HepG2 (cell line): ENCODE data around the gene HOTAIR. TPM values are rescaled to one million over a fixed set of nuclear protein-coding genes. Genes with fewer than 3 reads are reported as not detected.
A peak's percentile ranks its signal among the peaks of the same experiment; 100 is the strongest.

ENCODE experiments used
- CHD2 ChIP-seq: IDR thresholded peaks from 2 replicates; pipeline ENCODE4 v1.6.1; 2011; ENCODE audit warnings: low read depth, low read length, improper control_type of control experiment
- DPF2 ChIP-seq: sonication (generic); formaldehyde crosslinking; IDR thresholded peaks from 2 replicates; pipeline ENCODE4 v1.4.0; 2020; ENCODE audit warnings: mild to moderate bottlenecking, low read depth, missing genetic modification reagents, borderline replicate concordance
- FIP1L1 ChIP-seq: fragments of 200-400 bp; formaldehyde crosslinking; IDR thresholded peaks from 2 replicates; pipeline ENCODE4 v1.6.1; 2018; ENCODE audit warnings: low read depth, mild to moderate bottlenecking, low read length, moderate library complexity, borderline replicate concordance; ENCODE audit not compliant: insufficient read depth
- FOSL2 ChIP-seq: sonication (generic); formaldehyde crosslinking; IDR thresholded peaks from 2 replicates; pipeline ENCODE4 v1.4.0; 2020; ENCODE audit warnings: missing genetic modification reagents
- FOXA3 ChIP-seq: IDR thresholded peaks from 2 replicates; pipeline ENCODE4 v1.6.1; 2016; ENCODE audit warnings: missing genetic modification reagents, missing compliant biosample characterization
- KLF11 ChIP-seq: IDR thresholded peaks from 2 replicates; pipeline ENCODE4 v1.6.1; 2016; ENCODE audit warnings: missing compliant biosample characterization
- MTF2 ChIP-seq: sonication (generic); formaldehyde crosslinking; IDR thresholded peaks from 2 replicates; pipeline ENCODE4 v1.5.0; 2020; ENCODE audit warnings: missing genetic modification reagents, borderline replicate concordance
- PPARG ChIP-seq: conservative IDR thresholded peaks from 2 replicates; pipeline ENCODE4 v1.6.1; 2016; ENCODE audit warnings: missing biosample characterization, missing genetic modification reagents
- TRIM24 ChIP-seq: sonication (generic); formaldehyde crosslinking; IDR thresholded peaks from 2 replicates; pipeline ENCODE4 v1.8.0; 2022; ENCODE audit warnings: mild to moderate bottlenecking, missing genetic modification reagents
- ZNF670 ChIP-seq: sonication (generic); formaldehyde crosslinking; IDR thresholded peaks from 2 replicates; pipeline ENCODE4 v1.8.0; 2022; ENCODE audit warnings: mild to moderate bottlenecking, missing genetic modification reagents, borderline replicate concordance
- ZNF75D ChIP-seq: sonication (generic); formaldehyde crosslinking; IDR thresholded peaks from 2 replicates; pipeline ENCODE4 v1.8.1; 2023; ENCODE audit warnings: missing genetic modification reagents, mild to moderate bottlenecking, borderline replicate concordance
- polyA plus RNA-seq, 8 experiments: library from polyadenylated mRNA; depleted of rRNA in 3 of 8; stranded (reverse) in 7 of 8; unstranded in 1 of 8; fragments of >200 nt; fragmentation: Illumina TruSeq in 4 of 8; extraction: Trizol in 4 of 8; gene quantifications; 2 replicates each; pipeline versions ENCODE4 v1.2.1 to v1.2.3, GENCODE V29; 2011 to 2016; ENCODE audit warnings: low read depth in 4 of 8, missing spikeins in 1 of 8, mixed read lengths in 1 of 8; ENCODE audit not compliant: insufficient read depth in 1 of 8
- total RNA-seq, 5 experiments: library from RNA; depleted of rRNA; stranded (reverse); fragments of >200 nt; fragmentation: Illumina TruSeq; extraction: Trizol; gene quantifications; 2 replicates each; pipeline ENCODE4 v1.2.3, GENCODE V29; 2016; ENCODE audit warnings: low read depth in 1 of 5
- TF ChIP-seq, protein P1 (sequence below): sonication (generic); formaldehyde crosslinking; IDR thresholded peaks from 2 replicates; pipeline ENCODE4 v1.5.1; 2020; ENCODE audit warnings: mild to moderate bottlenecking, missing genetic modification reagents, moderate library complexity
- TF ChIP-seq, protein P2 (sequence below): sonication (generic); formaldehyde crosslinking; IDR thresholded peaks from 2 replicates; pipeline ENCODE4 v1.4.0; 2020; ENCODE audit warnings: missing genetic modification reagents
- TF ChIP-seq, protein P3 (sequence below): sonication (generic); formaldehyde crosslinking; IDR thresholded peaks from 2 replicates; pipeline ENCODE4 v1.4.0; 2020; ENCODE audit warnings: missing genetic modification reagents
- TF ChIP-seq, protein P4 (sequence below): sonication (generic); formaldehyde crosslinking; IDR thresholded peaks from 2 replicates; pipeline ENCODE4 v1.8.0; 2022; ENCODE audit warnings: missing genetic modification reagents, mild to moderate bottlenecking, moderate library complexity, borderline replicate concordance
- TF ChIP-seq, protein P5 (sequence below): sonication (generic); formaldehyde crosslinking; IDR thresholded peaks from 2 replicates; pipeline ENCODE4 v1.9.0; 2022; ENCODE audit warnings: low read depth, missing genetic modification reagents

Gene HOTAIR
- total and polyA plus RNA-seq, 2 of the 13 experiments (the other 11 are each of a cell fraction or from before 2014, with no cell fraction given) = not detected

DNA sequence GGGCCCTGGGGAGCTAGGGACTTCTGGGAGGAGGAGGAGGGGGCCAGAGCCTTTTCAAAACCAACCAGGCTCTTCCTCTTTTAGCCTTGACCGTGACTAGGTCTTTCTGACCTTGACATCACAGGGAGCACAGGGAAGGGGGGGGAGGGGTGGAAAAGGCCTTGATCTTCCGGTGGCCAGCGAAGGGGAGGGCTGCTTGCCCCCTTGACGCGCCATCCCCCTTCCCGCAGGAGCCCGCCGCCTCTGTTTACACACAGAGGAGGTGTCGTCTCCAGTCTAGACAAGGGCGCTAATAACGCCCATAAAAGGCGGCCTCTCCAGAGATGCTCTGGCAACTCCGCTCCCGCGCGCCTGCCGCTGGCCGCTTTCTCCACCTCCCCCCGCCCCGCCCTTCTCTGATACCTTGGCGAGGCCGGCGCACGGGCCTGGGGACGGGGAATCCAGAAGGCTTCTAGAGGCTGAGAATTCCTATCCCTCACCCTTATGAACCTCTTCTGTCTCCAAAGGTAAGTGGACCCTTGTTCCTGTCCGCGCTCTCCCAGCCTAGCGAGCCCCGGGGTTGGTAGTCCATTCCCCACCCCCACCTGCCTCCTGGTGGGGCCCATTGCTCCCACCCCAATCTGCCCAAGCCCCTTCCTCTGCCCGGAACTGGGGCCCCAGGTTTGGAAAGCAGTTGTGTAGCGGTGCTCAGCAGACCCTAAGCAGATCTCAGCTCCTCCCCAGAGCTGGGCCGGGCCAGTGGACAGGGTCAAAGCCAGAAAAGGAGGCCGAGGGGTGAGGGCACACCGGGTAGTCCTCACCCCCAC is 24.9 kb downstream of the HOTAIR start (continued):
- TF ChIP-seq, protein P1, sequence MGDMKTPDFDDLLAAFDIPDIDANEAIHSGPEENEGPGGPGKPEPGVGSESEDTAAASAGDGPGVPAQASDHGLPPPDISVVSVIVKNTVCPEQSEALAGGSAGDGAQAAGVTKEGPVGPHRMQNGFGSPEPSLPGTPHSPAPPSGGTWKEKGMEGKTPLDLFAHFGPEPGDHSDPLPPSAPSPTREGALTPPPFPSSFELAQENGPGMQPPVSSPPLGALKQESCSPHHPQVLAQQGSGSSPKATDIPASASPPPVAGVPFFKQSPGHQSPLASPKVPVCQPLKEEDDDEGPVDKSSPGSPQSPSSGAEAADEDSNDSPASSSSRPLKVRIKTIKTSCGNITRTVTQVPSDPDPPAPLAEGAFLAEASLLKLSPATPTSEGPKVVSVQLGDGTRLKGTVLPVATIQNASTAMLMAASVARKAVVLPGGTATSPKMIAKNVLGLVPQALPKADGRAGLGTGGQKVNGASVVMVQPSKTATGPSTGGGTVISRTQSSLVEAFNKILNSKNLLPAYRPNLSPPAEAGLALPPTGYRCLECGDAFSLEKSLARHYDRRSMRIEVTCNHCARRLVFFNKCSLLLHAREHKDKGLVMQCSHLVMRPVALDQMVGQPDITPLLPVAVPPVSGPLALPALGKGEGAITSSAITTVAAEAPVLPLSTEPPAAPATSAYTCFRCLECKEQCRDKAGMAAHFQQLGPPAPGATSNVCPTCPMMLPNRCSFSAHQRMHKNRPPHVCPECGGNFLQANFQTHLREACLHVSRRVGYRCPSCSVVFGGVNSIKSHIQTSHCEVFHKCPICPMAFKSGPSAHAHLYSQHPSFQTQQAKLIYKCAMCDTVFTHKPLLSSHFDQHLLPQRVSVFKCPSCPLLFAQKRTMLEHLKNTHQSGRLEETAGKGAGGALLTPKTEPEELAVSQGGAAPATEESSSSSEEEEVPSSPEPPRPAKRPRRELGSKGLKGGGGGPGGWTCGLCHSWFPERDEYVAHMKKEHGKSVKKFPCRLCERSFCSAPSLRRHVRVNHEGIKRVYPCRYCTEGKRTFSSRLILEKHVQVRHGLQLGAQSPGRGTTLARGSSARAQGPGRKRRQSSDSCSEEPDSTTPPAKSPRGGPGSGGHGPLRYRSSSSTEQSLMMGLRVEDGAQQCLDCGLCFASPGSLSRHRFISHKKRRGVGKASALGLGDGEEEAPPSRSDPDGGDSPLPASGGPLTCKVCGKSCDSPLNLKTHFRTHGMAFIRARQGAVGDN (CRISPR knock-in tag) = 0 out of 2 replicates have a peak, but pooled peaks have one; percentile 10
- no peak for TF ChIP-seq CHD2
- TF ChIP-seq, protein P2, sequence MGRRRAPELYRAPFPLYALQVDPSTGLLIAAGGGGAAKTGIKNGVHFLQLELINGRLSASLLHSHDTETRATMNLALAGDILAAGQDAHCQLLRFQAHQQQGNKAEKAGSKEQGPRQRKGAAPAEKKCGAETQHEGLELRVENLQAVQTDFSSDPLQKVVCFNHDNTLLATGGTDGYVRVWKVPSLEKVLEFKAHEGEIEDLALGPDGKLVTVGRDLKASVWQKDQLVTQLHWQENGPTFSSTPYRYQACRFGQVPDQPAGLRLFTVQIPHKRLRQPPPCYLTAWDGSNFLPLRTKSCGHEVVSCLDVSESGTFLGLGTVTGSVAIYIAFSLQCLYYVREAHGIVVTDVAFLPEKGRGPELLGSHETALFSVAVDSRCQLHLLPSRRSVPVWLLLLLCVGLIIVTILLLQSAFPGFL (CRISPR knock-in tag) = no peak
- TF ChIP-seq FOSL2 (CRISPR knock-in tag) = peak; percentile 16; the same call in 1 of the 2 replicates
- TF ChIP-seq DPF2 (CRISPR knock-in tag) = no peak
- TF ChIP-seq TRIM24 = no peak
- TF ChIP-seq FOXA3 (CRISPR knock-in tag) = 0 out of 2 replicates have a peak, but pooled peaks have one; percentile 26
- TF ChIP-seq, protein P3, sequence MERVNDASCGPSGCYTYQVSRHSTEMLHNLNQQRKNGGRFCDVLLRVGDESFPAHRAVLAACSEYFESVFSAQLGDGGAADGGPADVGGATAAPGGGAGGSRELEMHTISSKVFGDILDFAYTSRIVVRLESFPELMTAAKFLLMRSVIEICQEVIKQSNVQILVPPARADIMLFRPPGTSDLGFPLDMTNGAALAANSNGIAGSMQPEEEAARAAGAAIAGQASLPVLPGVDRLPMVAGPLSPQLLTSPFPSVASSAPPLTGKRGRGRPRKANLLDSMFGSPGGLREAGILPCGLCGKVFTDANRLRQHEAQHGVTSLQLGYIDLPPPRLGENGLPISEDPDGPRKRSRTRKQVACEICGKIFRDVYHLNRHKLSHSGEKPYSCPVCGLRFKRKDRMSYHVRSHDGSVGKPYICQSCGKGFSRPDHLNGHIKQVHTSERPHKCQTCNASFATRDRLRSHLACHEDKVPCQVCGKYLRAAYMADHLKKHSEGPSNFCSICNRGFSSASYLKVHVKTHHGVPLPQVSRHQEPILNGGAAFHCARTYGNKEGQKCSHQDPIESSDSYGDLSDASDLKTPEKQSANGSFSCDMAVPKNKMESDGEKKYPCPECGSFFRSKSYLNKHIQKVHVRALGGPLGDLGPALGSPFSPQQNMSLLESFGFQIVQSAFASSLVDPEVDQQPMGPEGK (CRISPR knock-in tag) = peak; percentile 37; the same call in 1 of the 2 replicates
- TF ChIP-seq, protein P4, sequence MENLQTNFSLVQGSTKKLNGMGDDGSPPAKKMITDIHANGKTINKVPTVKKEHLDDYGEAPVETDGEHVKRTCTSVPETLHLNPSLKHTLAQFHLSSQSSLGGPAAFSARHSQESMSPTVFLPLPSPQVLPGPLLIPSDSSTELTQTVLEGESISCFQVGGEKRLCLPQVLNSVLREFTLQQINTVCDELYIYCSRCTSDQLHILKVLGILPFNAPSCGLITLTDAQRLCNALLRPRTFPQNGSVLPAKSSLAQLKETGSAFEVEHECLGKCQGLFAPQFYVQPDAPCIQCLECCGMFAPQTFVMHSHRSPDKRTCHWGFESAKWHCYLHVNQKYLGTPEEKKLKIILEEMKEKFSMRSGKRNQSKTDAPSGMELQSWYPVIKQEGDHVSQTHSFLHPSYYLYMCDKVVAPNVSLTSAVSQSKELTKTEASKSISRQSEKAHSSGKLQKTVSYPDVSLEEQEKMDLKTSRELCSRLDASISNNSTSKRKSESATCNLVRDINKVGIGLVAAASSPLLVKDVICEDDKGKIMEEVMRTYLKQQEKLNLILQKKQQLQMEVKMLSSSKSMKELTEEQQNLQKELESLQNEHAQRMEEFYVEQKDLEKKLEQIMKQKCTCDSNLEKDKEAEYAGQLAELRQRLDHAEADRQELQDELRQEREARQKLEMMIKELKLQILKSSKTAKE (CRISPR knock-in tag) = peak; percentile 46; the same call in 1 of the 2 replicates
- TF ChIP-seq PPARG (CRISPR knock-in tag) = no peak
- TF ChIP-seq MTF2 (CRISPR knock-in tag) = no peak
- TF ChIP-seq, protein P5, sequence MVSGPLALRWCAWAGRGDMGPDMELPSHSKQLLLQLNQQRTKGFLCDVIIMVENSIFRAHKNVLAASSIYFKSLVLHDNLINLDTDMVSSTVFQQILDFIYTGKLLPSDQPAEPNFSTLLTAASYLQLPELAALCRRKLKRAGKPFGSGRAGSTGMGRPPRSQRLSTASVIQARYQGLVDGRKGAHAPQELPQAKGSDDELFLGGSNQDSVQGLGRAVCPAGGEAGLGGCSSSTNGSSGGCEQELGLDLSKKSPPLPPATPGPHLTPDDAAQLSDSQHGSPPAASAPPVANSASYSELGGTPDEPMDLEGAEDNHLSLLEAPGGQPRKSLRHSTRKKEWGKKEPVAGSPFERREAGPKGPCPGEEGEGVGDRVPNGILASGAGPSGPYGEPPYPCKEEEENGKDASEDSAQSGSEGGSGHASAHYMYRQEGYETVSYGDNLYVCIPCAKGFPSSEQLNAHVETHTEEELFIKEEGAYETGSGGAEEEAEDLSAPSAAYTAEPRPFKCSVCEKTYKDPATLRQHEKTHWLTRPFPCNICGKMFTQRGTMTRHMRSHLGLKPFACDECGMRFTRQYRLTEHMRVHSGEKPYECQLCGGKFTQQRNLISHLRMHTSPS (CRISPR knock-in tag) = no peak
- no peak for TF ChIP-seq ZNF670 (CRISPR knock-in tag)
- no peak for TF ChIP-seq FIP1L1
- TF ChIP-seq ZNF75D (CRISPR knock-in tag) = no peak
- TF ChIP-seq KLF11 (CRISPR knock-in tag) = no peak
